ENCODE results near the gene TMSB4X. TPM values are rescaled to one million over a fixed set of nuclear protein-coding genes. Genes with fewer than 3 reads are reported as not detected.

Gene TMSB4X
- total and polyA plus RNA-seq, 2 of the 4 experiments (the other 2 are of a cell fraction), result 4,648 to 11,116 TPM

DNA sequence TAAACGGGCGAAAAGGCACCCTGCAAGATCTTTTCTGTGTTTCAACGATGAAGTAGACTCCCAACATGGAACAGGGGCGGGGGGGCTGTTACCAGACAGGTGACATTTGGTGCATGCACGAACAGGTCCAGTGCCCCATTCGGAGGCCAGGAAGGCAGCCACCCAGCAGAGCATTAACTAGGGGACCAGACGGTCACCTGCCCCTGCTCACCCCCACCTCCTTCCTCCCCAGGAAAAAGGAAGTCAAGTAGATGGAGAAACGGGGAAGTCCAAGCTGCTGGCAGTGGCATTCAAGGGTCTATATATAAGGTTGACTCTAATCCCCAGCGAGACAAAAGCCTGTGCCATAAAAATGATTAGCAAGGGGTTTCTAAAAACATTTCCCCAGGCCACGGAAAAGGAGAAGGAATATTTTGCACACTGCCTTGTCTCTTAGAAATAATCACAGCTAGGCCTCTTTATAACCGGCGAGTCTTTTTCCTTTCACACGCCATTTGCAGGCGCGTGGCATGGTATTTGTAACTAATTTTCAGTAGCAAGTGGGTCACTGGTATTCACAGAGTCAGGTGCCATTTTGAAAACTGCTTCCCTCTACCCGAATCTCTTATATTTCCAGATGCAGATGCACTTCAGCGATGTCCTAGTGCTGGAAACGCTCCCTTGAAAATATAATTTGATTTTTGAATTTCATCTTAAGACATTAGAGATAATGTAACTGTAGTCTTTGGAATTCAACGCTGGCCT lies 1.2 kb upstream of the TMSB4X start:
- TF ChIP-seq RCOR1 (IDR thresholded peaks at IDR 0.05; ENCODE audit: insufficient replicate concordance, low read length) (no peak), FOS (IDR thresholded peaks at IDR 0.05; ENCODE audit: low read depth, low read length) (no peak), POLR2A (IDR thresholded peaks at IDR 0.05; ENCODE audit: low read depth, low read length) (no peak), CEBPB (IDR thresholded peaks at IDR 0.05; ENCODE audit: low read depth, low read length) (no peak), CHD1 (IDR thresholded peaks at IDR 0.05; ENCODE audit: low read depth, low read length) (no peak), RAD21 (IDR thresholded peaks at IDR 0.05; ENCODE audit: low read length) (no peak), CTCF (conservative IDR thresholded peaks at IDR 0.05; ENCODE audit: low read depth, low read length) (no peak), MXI1 (IDR thresholded peaks at IDR 0.05; ENCODE audit: borderline replicate concordance, low read depth, low read length) (no peak), ELK1 (IDR thresholded peaks at IDR 0.05; ENCODE audit: borderline replicate concordance, low read depth, low read length) (no peak)
- TF ChIP-seq, protein P1, sequence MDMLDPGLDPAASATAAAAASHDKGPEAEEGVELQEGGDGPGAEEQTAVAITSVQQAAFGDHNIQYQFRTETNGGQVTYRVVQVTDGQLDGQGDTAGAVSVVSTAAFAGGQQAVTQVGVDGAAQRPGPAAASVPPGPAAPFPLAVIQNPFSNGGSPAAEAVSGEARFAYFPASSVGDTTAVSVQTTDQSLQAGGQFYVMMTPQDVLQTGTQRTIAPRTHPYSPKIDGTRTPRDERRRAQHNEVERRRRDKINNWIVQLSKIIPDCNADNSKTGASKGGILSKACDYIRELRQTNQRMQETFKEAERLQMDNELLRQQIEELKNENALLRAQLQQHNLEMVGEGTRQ (IDR thresholded peaks at IDR 0.05; ENCODE audit: low read depth, low read length), result no peak
- H3K23ac ChIP-seq (ENCODE audit: low read depth, low read length), result peak overlapping the region; percentile 84
- no peaks in the 10 kb centered on the region for H3K27me3 ChIP-seq (ENCODE audit: control insufficient read depth, insufficient read depth, low read length)
- DNase-seq, result no peak
- peak overlapping the region; percentile 84 for H2BK120ac ChIP-seq (ENCODE audit: low read depth, low read length)
- H3K79me1 ChIP-seq (ENCODE audit: low read depth in 1 of 2, low read length in 2 of 2), result peaks cover 0 to 17% of the 10 kb centered on the region in 2 experiments; a peak in 2 of 4 replicates
- CTCF ChIA-PET, result no interaction called here
- peak overlapping the region; percentile 73 to 75; a peak in 3 of 4 replicates for H4K8ac ChIP-seq (ENCODE audit: low read depth in 2 of 2, low read length in 2 of 2)
- peak overlapping the region; percentile 89 for H3K4ac ChIP-seq (ENCODE audit: low read depth, low read length)
- H3K56ac ChIP-seq (ENCODE audit: extremely low read depth, insufficient read depth, low read length), result no peak overlapping the region
- peaks cover 12% of the 10 kb centered on the region; the same call in 1 of the 2 replicates for H4K20me1 ChIP-seq (ENCODE audit: insufficient read depth, low read length)
- H2AFZ ChIP-seq (replicated peaks; ENCODE audit: low read length, poor library complexity), result peak overlapping the region; percentile 28
- H3K9ac ChIP-seq (ENCODE audit: low read depth, low read length), result peak overlapping the region; percentile 89; the same call in 1 of the 2 replicates
- peak overlapping the region; percentile 72; the same call in 2 of the 3 replicates for H2BK15ac ChIP-seq (ENCODE audit: low read depth, low read length)
- H3K14ac ChIP-seq (replicated peaks; ENCODE audit: low read depth, low read length), result peak overlapping the region; percentile 81
- intact Hi-C loops (cut with micrococcal nuclease), result loop anchor here (5.0 to 10.0 kb wide), 2 partner anchors 101 to 679 kb away; partner anchors contain the start of gene TCEANC
- peaks cover 2% of the 10 kb centered on the region for H3K4me1 ChIP-seq (ENCODE audit: control insufficient read depth, insufficient read depth, low read length)
- H2BK5ac ChIP-seq (ENCODE audit: low read depth, low read length, poor library complexity, severe bottlenecking), result no peak overlapping the region
- no peaks in the 10 kb centered on the region for H3K9me1 ChIP-seq (ENCODE audit: insufficient read depth, low read length)
- dilution Hi-C loops (cut with HindIII; ENCODE audit: low sequenced_read_pairs, unreplicated experiment), result no loop called here
- peak overlapping the region; percentile 81 for H4K91ac ChIP-seq (ENCODE audit: insufficient read depth, low read depth, low read length)
- POLR2A ChIA-PET (ENCODE audit: unreplicated experiment), result no interaction called here
- peak overlapping the region; percentile 89 for H3K4me2 ChIP-seq (ENCODE audit: low read depth, low read length)
- peak overlapping the region; percentile 27 for H2AK5ac ChIP-seq (ENCODE audit: low read depth, low read length)
- peak overlapping the region; percentile 61 for H2BK20ac ChIP-seq (ENCODE audit: low read depth, low read length)
- BruUV-seq (replicated peaks), result no TSS peak
- ATAC-seq (ENCODE audit: low read depth), result no peak
- no peaks in the 10 kb centered on the region for H3K9me3 ChIP-seq (ENCODE audit: control insufficient read depth, insufficient read depth, low read length)
- peak overlapping the region; percentile 85; the same call in 1 of the 2 replicates for H4K5ac ChIP-seq (ENCODE audit: low read depth, low read length)
- peaks cover 10% of the 10 kb centered on the region for H3K36me3 ChIP-seq (ENCODE audit: control insufficient read depth, insufficient read depth, low read length)
- no peak overlapping the region; the same call in 1 of the 2 replicates for H3K18ac ChIP-seq (ENCODE audit: low read depth, low read length)
- no peak overlapping the region; the same call in 1 of the 2 replicates for H3K27ac ChIP-seq (ENCODE audit: insufficient read depth, low read length)
- 75% methylated on average over 5 of the region's 19 CpGs; no CpG with 5 or more reads in 1 of the 2 experiments for WGBS, 2 experiments (ENCODE audit: extremely low coverage in 2 of 2, insufficient read length in 1 of 2)
- peak overlapping the region; percentile 67 for H2AK9ac ChIP-seq (replicated peaks; ENCODE audit: low read depth, low read length, poor library complexity)
- in situ Hi-C loops (cut with MboI; ENCODE audit: low sequenced_read_pairs), result loop anchor here (25.0 kb wide), 2 partner anchors 764 to 1064 kb away; partner anchors contain the start of genes GEMIN8, OFD1 and TRAPPC2
- H3K4me3 ChIP-seq (ENCODE audit: insufficient read depth, low read depth, low read length), result no peak overlapping the region
